Brain microvascular endothelial cell (primary cell): ENCODE measurements around the gene CAST.
"Not testable (repeated sequence)": the region's sequence is repeated elsewhere in the genome, so short reads cannot be mapped to it uniquely, and the experiment has no call there.

Experiments
- DNase-seq: peaks from one replicate; pipeline ENCODE4 v3.0.0-alpha.2; 2020
- H3K27ac ChIP-seq: fragments of 250-450 bp; sonication (Bioruptor Pico); 2 replicates; pipeline ENCODE4 v1.5.1; 2020; ENCODE audit warnings: mild to moderate bottlenecking, moderate library complexity
- H3K27me3 ChIP-seq: fragments of 250-450 bp; sonication (Bioruptor Pico); replicated peaks from 2 replicates; pipeline ENCODE4 v1.5.1; 2020; ENCODE audit warnings: mild to moderate bottlenecking
- H3K36me3 ChIP-seq: fragments of 250-450 bp; sonication (Bioruptor Pico); replicated peaks from 2 replicates; pipeline ENCODE4 v1.5.1; 2020; ENCODE audit warnings: mild to moderate bottlenecking
- H3K4me3 ChIP-seq: 2 replicates; pipeline ENCODE4 v1.5.1; 2011; ENCODE audit warnings: low read depth, mild to moderate bottlenecking, control low read depth, low read length, moderate library complexity
- in situ Hi-C: cut with HindIII; loops from 2 replicates; pipeline ENCODE4 v1.10.0; 2017; ENCODE audit warnings: low sequenced_read_pairs, low pct_ligation_motif_present
- TF ChIP-seq, protein P1 (sequence below): IDR thresholded peaks from 2 replicates; pipeline ENCODE4 v1.5.1; 2011; ENCODE audit warnings: low read depth, mild to moderate bottlenecking, moderate library complexity, low read length, control low read depth, inconsistent platforms; ENCODE audit errors: missing control alignments

CAST gene

GRCh38 chr5:96790961-96791504 lies 128.9 kb downstream of the CAST start:
- peak; percentile 33 for DNase-seq
- H3K4me3 ChIP-seq: no peak overlapping the region
- H3K36me3 ChIP-seq: peaks cover 4% of the 10 kb centered on the region
- H3K27me3 ChIP-seq: no peaks in the 10 kb centered on the region
- TF ChIP-seq, protein P1, sequence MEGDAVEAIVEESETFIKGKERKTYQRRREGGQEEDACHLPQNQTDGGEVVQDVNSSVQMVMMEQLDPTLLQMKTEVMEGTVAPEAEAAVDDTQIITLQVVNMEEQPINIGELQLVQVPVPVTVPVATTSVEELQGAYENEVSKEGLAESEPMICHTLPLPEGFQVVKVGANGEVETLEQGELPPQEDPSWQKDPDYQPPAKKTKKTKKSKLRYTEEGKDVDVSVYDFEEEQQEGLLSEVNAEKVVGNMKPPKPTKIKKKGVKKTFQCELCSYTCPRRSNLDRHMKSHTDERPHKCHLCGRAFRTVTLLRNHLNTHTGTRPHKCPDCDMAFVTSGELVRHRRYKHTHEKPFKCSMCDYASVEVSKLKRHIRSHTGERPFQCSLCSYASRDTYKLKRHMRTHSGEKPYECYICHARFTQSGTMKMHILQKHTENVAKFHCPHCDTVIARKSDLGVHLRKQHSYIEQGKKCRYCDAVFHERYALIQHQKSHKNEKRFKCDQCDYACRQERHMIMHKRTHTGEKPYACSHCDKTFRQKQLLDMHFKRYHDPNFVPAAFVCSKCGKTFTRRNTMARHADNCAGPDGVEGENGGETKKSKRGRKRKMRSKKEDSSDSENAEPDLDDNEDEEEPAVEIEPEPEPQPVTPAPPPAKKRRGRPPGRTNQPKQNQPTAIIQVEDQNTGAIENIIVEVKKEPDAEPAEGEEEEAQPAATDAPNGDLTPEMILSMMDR: no peak
- in situ Hi-C loops: no loop called here
- H3K27ac ChIP-seq: no peak overlapping the region

- in situ Hi-C loops: no loop called here
- Histone ChIP-seq H3K4me3 (no peak overlapping the region), H3K36me3 (peaks cover 19% of the 10 kb centered on the region), H3K27me3 (no peaks in the 10 kb centered on the region), H3K27ac (no peak overlapping the region)
- TF ChIP-seq, protein P1: no peak
- DNase-seq: no peak
Measured at GRCh38 chr5:96794757-96795156, 132.6 kb downstream of the CAST start.

DNA sequence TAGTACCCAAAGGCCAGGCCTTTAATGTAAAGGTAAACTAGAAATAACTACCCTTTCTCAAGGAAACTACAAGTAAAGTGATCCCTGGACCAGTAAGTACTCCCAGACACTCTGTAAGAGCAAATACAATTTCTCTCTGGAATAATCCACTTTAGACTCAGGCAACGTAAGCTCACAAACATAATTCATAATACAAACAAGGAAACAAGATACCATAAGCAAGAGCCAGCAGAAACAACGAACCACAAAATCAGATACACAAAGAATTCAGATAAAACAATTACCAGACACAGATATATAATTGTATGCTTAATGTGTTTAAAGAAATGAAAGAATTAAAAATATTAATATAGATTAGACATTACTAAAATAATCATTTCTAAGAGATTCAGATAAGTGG lies 133.4 kb downstream of the CAST start:
- in situ Hi-C loops: no loop called here
- TF ChIP-seq, protein P1: no peak
- Histone ChIP-seq H3K36me3 (peaks cover 20% of the 10 kb centered on the region), H3K27ac (no peak overlapping the region), H3K27me3 (no peaks in the 10 kb centered on the region), H3K4me3 (no peak overlapping the region)
- DNase-seq: no peak

DNA sequence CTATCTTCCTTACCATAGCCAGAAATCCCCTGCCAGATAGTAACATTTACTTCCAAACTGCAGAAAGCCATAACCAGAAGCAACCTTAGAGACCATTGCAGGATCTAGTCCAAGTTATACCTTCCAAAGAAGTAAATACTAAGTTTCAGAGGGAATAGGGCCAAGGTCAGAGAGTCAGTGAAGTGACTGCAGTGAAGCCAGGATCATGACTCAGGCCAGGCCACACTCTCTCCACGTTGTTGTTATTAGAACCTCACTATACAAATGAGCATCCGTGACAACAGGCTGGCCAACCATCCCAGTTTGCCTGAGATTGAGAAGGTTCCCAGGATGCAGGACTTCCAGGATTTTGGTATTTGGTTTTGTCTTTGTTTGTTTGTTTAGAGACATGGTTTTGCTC lies 134.3 kb downstream of the CAST start:
- no peak overlapping the region for H3K4me3 ChIP-seq
- DNase-seq: no peak
- H3K27ac ChIP-seq: no peak overlapping the region
- H3K36me3 ChIP-seq: peaks cover 20% of the 10 kb centered on the region
- no peaks in the 10 kb centered on the region for H3K27me3 ChIP-seq
- TF ChIP-seq, protein P1: no peak
- in situ Hi-C loops: no loop called here

DNA sequence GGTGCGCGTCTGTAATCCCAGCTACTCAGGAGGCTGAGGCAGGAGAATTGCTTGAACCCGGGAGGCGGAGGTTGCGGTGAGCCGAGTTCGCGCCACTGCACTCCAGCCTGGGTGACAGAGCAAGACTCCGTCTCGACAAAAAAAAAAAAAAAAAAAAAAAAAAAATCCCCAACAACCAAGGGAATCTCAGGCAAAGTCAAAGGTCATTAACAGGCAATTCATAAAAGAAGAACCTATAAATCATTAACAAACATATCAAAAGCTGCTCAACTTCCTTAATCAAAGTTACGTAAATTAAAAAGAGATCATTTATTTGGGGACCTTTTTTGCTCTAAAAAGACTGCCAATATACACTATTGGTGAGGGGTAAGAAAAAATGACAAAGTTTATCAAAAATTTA lies 139.5 kb downstream of the CAST start:
- H3K27ac ChIP-seq, DNase-seq, H3K4me3 ChIP-seq, in situ Hi-C loops, H3K27me3 ChIP-seq: not testable (repeated sequence)
- peaks cover 12% of the 10 kb centered on the region for H3K36me3 ChIP-seq

- Histone ChIP-seq H3K36me3 (no peaks in the 10 kb centered on the region), H3K27ac (peak overlapping the region; percentile 94), H3K27me3 (no peaks in the 10 kb centered on the region), H3K4me3 (peak overlapping the region; percentile 82)
- in situ Hi-C loops: no loop called here
- TF ChIP-seq, protein P1: no peak
- DNase-seq: peak; percentile 35
Measured at GRCh38 chr5:96807075-96807654, 145.0 kb downstream of the CAST start.
